HUES64 (cell line): ENCODE results near the gene TTK. TPM values are rescaled to one million over a fixed set of nuclear protein-coding genes. Genes with fewer than 3 reads are reported as not detected.

ENCODE experiments used
- H3K27ac ChIP-seq: 2 replicates; pipeline ENCODE4 v1.7.0; 2013; ENCODE audit warnings: low read depth, low read length, inconsistent platforms
- H3K27me3 ChIP-seq: 2 replicates; pipeline ENCODE4 v1.6.1; 2013; ENCODE audit warnings: mild to moderate bottlenecking, low read length; ENCODE audit not compliant: insufficient read depth
- H3K36me3 ChIP-seq: 2 replicates; pipeline ENCODE4 v1.6.1; 2013; ENCODE audit warnings: mild to moderate bottlenecking, low read length; ENCODE audit not compliant: insufficient read depth
- H3K4me1 ChIP-seq: 2 replicates; pipeline ENCODE4 v1.6.1; 2013; ENCODE audit warnings: mild to moderate bottlenecking, low read length, moderate library complexity; ENCODE audit not compliant: insufficient read depth
- H3K4me3 ChIP-seq: 2 replicates; pipeline ENCODE4 v1.5.1; 2013; ENCODE audit warnings: mild to moderate bottlenecking, low read length, moderate library complexity
- H3K9ac ChIP-seq: 2 replicates; pipeline ENCODE4 v1.6.1; 2013; ENCODE audit warnings: mild to moderate bottlenecking, low read depth, low read length
- H3K9me3 ChIP-seq: 2 replicates; pipeline ENCODE4 v1.6.1; 2013; ENCODE audit warnings: low read depth, low read length; ENCODE audit not compliant: insufficient read depth
- WGBS: fragments of 150-250, 120-280 bp; methylation state at CpG from one replicate; pipeline ENCODE4 v1.1.7; 2013; ENCODE audit warnings: missing lambda C conversion rate; 5-methylcytosine and 5-hydroxymethylcytosine counted together
- polyA plus RNA-seq, 2 experiments: library from polyadenylated mRNA; stranded (reverse); fragments of 50-300 nt; gene quantifications; one replicate each; pipeline ENCODE4 v1.2.3, GENCODE V29; 2013

The TTK gene
- polyA plus RNA-seq (2013, experiment 1 of 2) = 52.4 TPM
- 58.0 TPM for polyA plus RNA-seq (2013, experiment 2 of 2)

DNA sequence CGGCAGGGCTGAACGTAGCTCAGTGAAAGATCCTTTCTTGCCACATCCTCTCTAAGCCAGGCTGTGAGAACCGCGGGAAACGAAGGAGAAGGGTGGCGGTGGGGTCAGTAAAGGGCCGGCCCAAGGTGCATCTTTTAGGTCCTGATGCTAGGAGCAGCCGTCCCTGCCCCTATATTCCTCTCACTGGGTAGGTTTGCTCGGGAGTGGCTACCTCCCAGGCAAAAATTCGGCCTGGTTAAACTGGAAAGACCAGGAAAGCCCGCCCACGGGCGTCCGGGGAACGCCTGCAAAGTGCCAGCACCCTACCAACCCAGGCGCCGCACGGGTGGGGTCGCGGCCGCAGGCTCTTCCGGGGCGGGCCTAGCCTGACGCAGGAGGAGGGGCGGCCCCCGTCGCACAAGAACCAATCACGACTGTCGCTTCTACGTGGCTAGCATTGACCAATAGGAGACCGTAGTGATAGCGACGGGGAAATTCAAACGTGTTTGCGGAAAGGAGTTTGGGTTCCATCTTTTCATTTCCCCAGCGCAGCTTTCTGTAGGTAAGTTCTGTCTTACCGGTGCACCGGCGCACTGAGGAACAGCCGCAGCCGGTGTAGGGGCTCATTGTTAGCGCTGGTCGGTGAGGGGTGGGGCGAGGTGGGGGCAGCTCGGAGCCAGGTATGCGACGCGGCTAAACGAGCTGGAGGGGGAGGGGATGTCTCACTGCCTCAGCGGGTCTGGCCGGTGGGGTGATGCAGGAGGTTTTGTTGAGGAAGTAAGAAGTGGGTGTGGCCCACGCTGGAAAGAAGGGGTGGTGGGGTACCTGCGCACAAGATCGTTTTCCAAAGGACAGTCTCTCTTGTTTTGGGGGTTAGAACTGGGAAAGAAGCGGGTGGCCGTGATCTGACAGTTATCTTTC, at the start of gene TTK:
TSS of gene TTK (plus strand) at position 477 of the 900 bp plus-strand sequence. CDS start 1,195 bp downstream, outside the sequence.
- Histone ChIP-seq H3K9ac (peak within 1 kb of the TSS; percentile 95), H3K4me1 (peaks cover 4% of the 10 kb centered on the region; the same call in 1 of the 2 replicates), H3K36me3 (peaks cover 37% of the 10 kb centered on the region), H3K27me3 (no peaks in the 10 kb centered on the region), H3K27ac (peak within 1 kb of the TSS; percentile 98), H3K9me3 (no peaks in the 10 kb centered on the region), H3K4me3 (peak within 1 kb of the TSS; percentile 86)
- WGBS = 1% methylated on average over 56 of the region's 56 CpGs

- Histone ChIP-seq H3K27me3 (no peaks in the 10 kb centered on the region), H3K4me3 (no peak overlapping the region), H3K9me3 (no peaks in the 10 kb centered on the region), H3K4me1 (no peaks in the 10 kb centered on the region), H3K27ac (no peak overlapping the region), H3K9ac (no peak overlapping the region), H3K36me3 (no peaks in the 10 kb centered on the region)
Measured at GRCh38 chr6:79954849-79955248, 49.6 kb upstream of the TTK start.

- Histone ChIP-seq H3K36me3 (no peaks in the 10 kb centered on the region), H3K27ac (no peak overlapping the region), H3K9ac (no peak overlapping the region), H3K9me3 (peaks cover 14% of the 10 kb centered on the region), H3K4me3 (no peak overlapping the region), H3K27me3 (no peaks in the 10 kb centered on the region), H3K4me1 (no peaks in the 10 kb centered on the region)
- 94% methylated on average over 3 of the region's 3 CpGs for WGBS
Measured at GRCh38 chr6:79964607-79965081, 39.8 kb upstream of the TTK start.

DNA sequence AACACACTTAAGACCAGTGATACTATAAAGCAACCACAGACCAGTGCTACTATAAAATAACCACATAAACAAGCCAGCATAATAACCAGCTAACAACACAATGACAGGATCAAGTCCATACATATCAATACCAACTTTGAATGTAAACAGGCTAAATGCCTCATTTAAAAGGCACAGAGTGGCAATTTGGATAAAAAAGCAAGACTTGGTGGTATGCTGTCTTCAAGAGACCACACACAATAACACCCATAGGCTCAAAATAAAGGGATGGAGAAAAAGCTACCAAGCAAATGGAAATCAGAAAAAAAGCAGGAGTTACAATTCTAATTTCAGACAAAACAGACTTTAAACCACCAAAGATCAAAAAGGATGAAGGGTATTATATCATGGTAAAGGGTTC, 37.3 kb upstream of the TTK start:
- no peak overlapping the region for H3K4me3 ChIP-seq
- H3K4me1 ChIP-seq = no peaks in the 10 kb centered on the region
- H3K9me3 ChIP-seq = peaks cover 18% of the 10 kb centered on the region
- H3K27me3 ChIP-seq = no peaks in the 10 kb centered on the region
- H3K27ac ChIP-seq = no peak overlapping the region
- H3K36me3 ChIP-seq = no peaks in the 10 kb centered on the region
- no peak overlapping the region for H3K9ac ChIP-seq

GRCh38 chr6:79969784-79970183, 34.7 kb upstream of the TTK start:
- no peak overlapping the region for H3K9ac ChIP-seq
- WGBS = 93% methylated on average over 5 of the region's 5 CpGs
- H3K4me3 ChIP-seq = no peak overlapping the region

GRCh38 chr6:79971193-79971592, 33.3 kb upstream of the TTK start:
- Histone ChIP-seq H3K4me3 (no peak overlapping the region), H3K9me3 (peaks cover 14% of the 10 kb centered on the region), H3K9ac (no peak overlapping the region), H3K36me3 (no peaks in the 10 kb centered on the region), H3K27me3 (no peaks in the 10 kb centered on the region), H3K27ac (no peak overlapping the region), H3K4me1 (no peaks in the 10 kb centered on the region)

More at GRCh38 chr6:79969784-79970183, 34.7 kb upstream of the TTK start:
- Histone ChIP-seq H3K4me1 (no peaks in the 10 kb centered on the region), H3K36me3 (no peaks in the 10 kb centered on the region), H3K27ac (no peak overlapping the region), H3K9me3 (peaks cover 18% of the 10 kb centered on the region), H3K27me3 (no peaks in the 10 kb centered on the region)

DNA sequence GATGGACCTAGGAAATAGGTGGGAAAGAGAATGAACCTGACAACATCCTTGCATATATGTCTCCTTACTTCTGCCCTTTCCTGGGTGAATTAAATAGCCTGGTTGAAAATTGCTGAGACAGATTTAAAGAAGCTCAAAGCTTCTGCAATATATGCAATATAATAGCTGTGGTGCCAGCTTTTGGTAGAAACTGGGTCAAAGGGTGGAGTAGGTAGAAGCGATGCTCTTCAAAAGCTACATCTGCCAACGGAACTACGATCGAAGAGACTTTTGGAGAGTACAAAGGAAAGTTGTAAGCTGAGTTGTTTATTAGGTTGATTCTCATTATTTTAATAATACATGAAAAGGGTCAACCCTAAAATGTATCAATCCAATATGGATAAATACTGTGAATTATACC, 22.8 kb upstream of the TTK start:
- H3K4me1 ChIP-seq = no peaks in the 10 kb centered on the region
- H3K9me3 ChIP-seq = no peaks in the 10 kb centered on the region
- 96% methylated on average over 4 of the region's 4 CpGs for WGBS
- H3K36me3 ChIP-seq = no peaks in the 10 kb centered on the region
- no peaks in the 10 kb centered on the region for H3K27me3 ChIP-seq
- H3K4me3 ChIP-seq = no peak overlapping the region
- no peak overlapping the region for H3K27ac ChIP-seq
- no peak overlapping the region for H3K9ac ChIP-seq

DNA sequence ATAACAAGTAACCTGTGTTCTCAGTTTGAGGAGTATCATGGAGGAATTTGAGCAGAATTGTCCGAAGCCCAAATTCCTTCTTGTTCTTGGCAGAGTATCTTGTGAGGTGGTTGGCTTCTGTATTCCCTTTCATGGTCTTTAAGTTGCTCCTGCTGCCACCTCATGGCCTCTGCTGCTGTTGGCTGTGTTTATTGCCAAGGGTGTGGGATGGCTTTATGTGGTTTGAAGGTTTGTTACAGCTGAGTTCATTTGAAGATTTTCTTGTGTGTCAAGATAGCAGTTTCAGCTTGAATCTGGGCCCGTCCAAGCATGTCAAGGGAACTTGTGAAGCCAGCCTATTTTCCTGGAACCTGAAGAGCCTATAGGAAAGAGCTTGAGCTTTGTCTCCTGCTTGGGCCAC, 20.2 kb upstream of the TTK start:
- no peaks in the 10 kb centered on the region for H3K4me1 ChIP-seq
- H3K4me3 ChIP-seq = no peak overlapping the region
- H3K9ac ChIP-seq = no peak overlapping the region
- 86% methylated on average over 2 of the region's 2 CpGs for WGBS
- no peak overlapping the region for H3K27ac ChIP-seq
- H3K27me3 ChIP-seq = no peaks in the 10 kb centered on the region
- no peaks in the 10 kb centered on the region for H3K9me3 ChIP-seq
- H3K36me3 ChIP-seq = no peaks in the 10 kb centered on the region

DNA sequence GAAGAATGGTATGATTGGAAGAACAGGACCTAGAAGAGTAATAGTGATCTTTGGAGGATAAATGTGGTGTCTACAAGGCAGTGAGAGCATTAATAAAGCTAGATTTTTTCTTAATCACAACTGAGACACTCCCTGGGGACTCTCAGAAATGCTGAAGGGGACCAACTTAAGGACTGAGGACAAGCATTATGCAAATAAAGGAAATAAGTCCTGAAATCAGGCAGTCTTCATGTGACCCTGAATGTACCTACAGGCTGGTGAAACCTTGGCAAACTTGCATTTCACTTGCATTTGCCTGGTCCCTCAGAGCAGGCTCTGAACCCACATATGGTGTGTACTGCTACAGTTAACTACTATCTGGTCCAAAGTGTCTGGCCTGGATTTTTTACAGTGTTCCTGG, 19.3 kb upstream of the TTK start:
- Histone ChIP-seq H3K9me3 (no peaks in the 10 kb centered on the region), H3K36me3 (no peaks in the 10 kb centered on the region), H3K27ac (no peak overlapping the region), H3K4me1 (no peaks in the 10 kb centered on the region), H3K9ac (no peak overlapping the region), H3K4me3 (no peak overlapping the region), H3K27me3 (no peaks in the 10 kb centered on the region)

DNA sequence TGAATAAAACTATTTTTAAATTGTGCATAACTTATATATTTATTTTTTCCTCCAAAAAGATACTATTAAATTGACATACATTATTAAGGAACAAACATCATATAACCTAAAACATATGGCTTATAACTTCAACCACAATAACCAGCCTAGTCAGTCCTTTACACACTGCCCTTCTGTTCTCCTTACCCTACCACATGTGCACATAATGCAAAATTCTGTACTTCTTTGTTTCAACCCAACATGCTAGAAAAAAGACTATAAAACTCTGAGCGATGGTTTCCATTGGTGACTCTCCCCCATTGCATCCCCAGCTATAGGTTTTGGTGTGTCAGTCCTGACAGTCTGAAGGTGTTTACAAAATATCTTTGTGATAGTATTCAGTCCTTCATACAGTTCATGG, 14.8 kb upstream of the TTK start:
- Histone ChIP-seq H3K4me3 (no peak overlapping the region), H3K4me1 (peaks cover 20% of the 10 kb centered on the region), H3K36me3 (no peaks in the 10 kb centered on the region), H3K9me3 (no peaks in the 10 kb centered on the region), H3K9ac (no peak overlapping the region), H3K27me3 (no peaks in the 10 kb centered on the region), H3K27ac (no peak overlapping the region)
- 83% methylated on average over 1 of the region's 1 CpG for WGBS

DNA sequence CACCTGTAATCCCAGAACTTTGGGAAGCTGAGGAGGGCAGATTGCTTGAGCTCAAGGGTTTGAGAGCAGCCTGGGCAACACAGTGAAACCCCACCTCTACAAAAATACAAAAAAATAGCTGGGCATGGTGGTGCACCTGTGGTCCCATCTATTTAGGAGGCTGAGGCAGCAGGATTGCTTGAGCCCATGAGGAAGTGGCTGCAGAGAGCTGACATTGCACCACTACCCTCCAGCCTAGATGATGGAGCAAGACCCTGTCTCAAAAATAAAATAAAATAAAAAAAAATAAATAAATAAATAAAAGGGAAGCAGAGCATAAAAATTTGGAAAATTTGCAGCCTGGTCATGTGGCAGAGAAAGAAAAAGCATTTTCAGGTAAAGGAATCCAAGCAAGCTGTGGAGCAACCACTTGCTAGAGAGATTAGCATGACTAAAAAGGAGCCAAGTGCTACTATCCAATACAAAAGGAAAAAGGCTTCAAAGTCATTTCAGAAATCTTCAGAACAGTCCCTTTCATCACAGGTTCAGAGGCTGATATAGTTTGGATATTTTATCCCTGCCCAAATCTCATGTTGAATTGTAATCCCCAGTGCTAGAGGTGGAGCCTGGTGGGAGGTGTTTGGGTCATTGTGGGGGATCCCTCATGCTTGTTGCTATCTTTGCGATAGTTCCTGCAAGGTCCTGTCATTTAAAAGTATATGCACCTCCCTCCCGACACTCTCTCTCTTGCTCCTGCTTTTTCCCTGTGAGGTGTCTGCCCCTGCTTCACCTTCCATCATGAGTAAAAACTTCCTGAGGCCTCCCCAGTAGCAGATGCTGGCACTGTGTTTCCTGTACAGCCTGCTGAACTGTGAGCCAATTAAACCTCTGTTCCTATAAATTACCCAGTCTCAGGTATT, 11.2 kb upstream of the TTK start:
- H3K27me3 ChIP-seq = no peaks in the 10 kb centered on the region
- H3K36me3 ChIP-seq = no peaks in the 10 kb centered on the region
- WGBS = 20% methylated on average over 2 of the region's 2 CpGs
- H3K4me3 ChIP-seq = peak overlapping the region; percentile 31; the same call in 1 of the 2 replicates
- peak overlapping the region; percentile 64 for H3K27ac ChIP-seq
- H3K9ac ChIP-seq = 0 out of 2 replicates have a peak overlapping the region, but pooled peaks have one; percentile 36
- H3K4me1 ChIP-seq = peaks cover 20% of the 10 kb centered on the region
- H3K9me3 ChIP-seq = 0 out of 2 replicates have a peak, but pooled peaks cover 4% of the 10 kb centered on the region
